Retina (tissue), 1 donor: Measurements from ENCODE around the gene KREMEN1.
"Not testable (repeated sequence)": the region's sequence is repeated elsewhere in the genome, so short reads cannot be mapped to it uniquely, and the experiment has no call there.

ENCODE experiments used
- DNase-seq: peaks from one replicate; pipeline ENCODE4 v3.0.0-alpha.2; 2016

Gene KREMEN1

GRCh38 chr22:29109822-29110221, 37.0 kb downstream of the KREMEN1 start:
- no peak for DNase-seq

- DNase-seq, result no peak
These were observed 38.1 kb downstream of the KREMEN1 start for GRCh38 chr22:29110946-29111345.

DNA sequence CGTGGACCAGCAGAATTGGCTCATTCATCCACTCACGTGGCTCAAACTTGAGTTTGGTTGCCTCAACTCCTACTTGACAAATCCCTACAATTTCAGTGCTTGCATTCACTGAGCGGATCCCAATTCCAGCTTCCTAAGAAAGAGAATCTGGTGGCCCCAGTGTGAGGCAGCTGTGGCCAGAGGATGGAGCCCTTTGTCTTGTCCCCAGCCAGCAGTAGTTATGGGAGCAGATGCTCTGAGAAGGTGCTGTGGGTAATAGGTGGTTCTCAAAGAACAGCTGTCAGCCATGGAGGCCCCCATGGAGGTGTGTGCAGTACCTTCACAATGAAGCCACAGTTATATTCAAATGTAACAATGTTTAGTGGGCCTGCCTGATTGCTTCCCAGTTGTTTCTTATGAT, 39.3 kb downstream of the KREMEN1 start:
- DNase-seq, result no peak

DNA sequence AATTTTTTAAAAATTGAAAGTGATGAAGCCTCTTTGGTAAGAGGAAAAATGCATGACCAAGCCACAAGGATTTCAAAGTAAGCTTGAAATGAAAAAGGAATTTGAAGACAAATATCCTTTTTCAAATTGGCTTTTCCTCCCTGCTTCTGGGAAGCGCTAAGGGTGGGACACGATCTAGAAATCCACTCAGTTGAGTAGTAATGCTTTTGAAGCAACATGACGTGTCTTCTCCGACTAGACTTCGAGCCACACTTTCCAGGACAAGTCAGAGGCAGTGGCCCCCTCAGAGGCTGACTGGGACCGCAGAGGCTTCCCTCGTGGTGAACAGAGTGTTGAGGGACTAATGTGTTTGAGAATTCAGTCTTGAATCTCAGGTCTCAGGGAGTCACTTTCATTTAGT, 39.8 kb downstream of the KREMEN1 start:
- DNase-seq, result no peak

DNA sequence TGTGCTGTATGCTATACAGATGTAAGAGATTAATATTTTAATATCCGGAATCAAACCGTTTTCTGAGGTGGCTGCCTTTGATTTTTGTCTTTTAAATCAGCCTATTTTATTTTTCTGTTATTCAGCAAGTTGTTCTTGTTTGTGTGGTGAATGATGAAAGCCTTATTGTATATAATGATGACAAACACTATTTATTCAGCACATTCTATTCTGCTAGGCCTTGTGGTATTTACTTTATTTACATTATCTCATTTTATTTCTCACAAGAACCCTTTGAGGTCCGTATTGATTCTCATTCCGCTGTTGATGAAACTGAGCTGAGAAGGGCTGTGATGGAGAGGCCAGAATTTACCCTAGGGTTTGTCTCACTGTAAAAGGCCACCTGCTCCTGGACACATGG, 40.5 kb downstream of the KREMEN1 start:
- DNase-seq, result no peak

- no peak for DNase-seq
These were observed 41.6 kb downstream of the KREMEN1 start for GRCh38 chr22:29114392-29114791.

DNA sequence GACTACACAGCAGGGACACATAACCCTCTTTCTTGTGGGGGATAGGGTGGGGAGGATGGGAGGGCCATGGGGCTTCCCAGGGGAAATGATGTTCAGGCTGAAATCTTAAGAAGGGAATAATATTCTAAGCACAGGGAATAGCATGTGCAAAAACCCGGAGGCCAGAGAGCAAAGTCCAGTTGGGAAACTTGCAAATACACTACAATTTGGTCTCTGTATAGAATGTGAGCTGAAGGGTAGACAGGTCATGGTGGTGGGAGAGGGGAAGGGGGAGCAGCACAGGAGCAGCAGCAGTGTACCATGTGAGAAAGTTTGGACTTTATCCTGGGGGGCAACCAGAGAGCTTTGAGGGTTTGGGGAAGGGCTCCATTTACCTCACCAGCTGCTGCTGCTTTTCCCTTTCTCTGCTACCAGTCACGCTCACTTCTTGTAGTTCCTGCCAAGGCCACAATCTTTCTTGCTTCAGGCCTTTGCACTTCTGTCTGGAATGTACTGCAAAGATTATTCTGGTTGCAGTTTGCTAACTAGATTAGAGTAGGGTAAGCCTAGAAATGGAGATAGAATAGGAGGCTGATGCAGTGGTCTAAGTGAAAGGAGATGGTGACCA, 43.0 kb downstream of the KREMEN1 start:
- no peak for DNase-seq

DNA sequence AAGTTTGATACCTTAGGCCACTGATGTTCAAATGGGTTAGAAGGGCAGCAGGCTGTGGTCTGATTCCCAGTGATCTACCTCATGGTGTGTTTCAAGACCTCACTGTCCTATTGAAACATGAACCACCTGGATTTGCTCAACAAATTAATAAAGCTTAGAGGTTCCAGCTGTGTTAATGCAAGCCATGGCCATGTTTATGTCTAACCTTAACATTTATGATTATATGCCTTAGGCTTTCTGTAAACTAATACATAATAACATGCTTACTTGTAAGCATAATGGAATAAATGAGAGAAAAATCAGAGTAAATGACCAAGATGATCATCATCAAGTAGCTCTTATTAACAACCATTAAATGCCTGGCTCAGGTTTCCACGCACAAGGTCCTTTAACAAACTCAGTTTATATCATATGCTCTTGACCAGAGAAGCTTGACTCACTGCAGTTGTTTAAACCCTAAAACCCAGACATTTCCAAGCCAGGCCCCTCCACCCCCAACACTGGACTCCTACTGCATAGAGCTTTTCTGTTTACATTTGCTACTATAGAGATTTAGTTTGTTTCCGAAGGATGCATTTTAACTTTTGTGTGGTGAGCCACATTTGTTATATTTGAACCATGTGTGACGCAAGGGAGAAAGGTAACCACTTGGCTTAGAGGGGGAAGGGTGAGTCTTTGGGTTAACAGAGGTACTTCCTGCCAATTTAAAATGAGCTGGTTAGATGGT, 43.7 kb downstream of the KREMEN1 start:
- DNase-seq, result no peak

DNA sequence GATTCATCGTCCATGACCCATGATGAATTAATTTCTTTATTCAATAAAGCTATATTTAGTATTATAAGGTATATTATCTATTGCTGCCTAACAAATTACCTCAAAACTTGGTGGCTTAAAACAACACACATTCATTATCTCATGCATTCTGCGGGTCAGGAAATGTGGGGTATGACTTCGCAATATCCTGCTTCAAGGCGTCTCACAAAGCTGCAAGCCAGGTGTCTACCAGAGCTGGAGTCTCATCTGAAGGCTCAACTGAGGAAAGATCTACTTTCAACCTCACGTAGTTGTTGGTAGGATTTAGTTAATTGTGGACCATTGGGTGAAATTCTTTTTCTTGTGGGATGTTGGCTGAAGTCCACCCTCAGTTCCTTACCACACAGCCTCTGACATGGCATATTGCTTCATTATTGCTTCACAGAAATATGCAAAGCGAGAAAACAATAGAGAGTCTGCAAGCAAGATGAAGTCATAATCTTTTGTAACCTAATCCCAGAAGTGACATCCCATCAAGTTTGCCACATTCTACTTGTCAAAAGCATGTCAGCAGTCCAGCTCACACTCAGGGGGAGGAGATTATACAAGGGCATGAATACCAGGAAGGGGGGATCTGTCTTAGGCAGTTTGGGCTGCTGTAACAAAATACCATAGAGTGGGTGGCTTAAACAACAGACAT, 45.1 kb downstream of the KREMEN1 start:
- no peak for DNase-seq

- DNase-seq, result not testable (repeated sequence)
These were observed 47.5 kb downstream of the KREMEN1 start for GRCh38 chr22:29120098-29120912.

DNA sequence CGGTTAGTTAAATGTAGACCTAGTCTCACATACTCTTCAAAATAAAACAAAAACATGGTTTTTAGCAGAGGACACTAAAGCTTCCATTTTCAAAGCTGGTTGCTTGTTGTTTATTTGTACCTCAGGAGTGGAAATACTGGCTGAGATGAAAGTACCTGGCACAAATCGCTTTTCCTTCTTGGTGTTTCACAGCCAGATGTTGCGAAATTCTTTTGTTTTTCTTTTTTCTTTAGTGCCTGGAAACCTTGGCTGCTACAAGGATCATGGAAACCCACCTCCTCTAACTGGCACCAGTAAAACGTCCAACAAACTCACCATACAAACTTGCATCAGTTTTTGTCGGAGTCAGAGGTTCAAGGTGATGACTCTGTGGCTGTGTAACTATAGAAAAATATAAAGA, 48.3 kb downstream of the KREMEN1 start:
- no peak for DNase-seq

DNA sequence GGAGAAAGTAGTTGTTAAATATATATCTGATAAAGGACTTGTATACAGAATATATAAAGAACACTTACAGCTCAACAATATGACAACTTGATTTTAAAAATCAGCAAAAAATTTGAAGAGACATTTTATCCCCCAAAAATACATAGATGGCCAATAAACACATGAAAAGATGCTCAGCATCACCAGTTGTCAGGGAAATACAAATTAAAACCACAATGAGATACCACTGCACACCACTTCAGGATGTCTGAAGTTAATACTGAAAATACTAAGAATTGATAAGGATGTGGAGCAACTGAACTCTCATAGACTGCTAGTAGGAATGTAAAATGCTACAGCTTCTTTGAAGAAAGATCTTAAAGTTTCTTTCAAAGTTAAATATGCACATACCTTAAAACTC, 49.2 kb downstream of the KREMEN1 start:
- no peak for DNase-seq

GRCh38 chr22:29124777-29125442, 52.1 kb downstream of the KREMEN1 start:
- DNase-seq, result no peak

GRCh38 chr22:29125443-29125778, 52.6 kb downstream of the KREMEN1 start:
- no peak for DNase-seq

DNA sequence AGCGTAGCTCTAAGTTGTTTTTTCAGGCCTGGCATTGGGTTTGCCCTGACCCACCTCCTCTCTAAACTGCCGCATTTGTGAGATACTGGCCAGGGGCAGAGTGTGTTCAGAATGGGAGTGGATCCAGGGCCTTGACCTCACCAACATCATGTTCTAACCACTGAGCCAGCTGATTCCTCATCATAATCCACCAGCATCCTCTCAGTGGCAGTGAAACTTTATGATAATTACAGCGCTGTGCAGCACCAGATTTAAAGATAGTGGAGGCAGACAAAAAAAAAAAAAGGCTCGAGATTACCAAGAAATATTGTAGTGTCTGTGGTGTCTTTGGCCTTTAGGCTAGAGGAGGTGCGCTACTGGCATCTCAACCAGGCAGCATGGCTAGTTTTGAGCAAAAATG, 53.0 kb downstream of the KREMEN1 start:
- DNase-seq, result no peak

- DNase-seq, result no peak
These were observed 54.0 kb downstream of the KREMEN1 start for GRCh38 chr22:29126670-29127395.

GRCh38 chr22:29128891-29129807, 56.3 kb downstream of the KREMEN1 start:
- DNase-seq, result no peak

GRCh38 chr22:29129808-29130140, 56.9 kb downstream of the KREMEN1 start:
- no peak for DNase-seq

DNA sequence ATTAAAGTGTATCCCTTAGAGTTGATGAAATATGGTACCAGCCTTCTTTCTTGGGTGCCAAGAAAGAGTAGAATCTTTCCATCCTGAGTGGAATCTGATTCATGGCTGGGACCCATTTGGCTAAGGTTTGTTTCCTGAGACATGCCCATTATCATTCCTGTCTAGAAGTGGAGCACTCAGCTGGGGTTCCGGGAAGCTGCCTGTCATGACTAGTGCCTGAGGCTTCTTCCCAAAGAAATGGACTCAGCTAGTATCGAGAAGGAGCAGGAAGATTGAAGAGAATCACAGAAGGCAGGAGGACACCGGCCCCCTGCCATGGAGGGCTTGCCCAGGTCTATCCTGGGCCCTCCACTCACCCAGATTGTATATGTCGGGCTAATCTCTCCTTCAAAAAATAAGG, 57.6 kb downstream of the KREMEN1 start:
- DNase-seq, result no peak

DNA sequence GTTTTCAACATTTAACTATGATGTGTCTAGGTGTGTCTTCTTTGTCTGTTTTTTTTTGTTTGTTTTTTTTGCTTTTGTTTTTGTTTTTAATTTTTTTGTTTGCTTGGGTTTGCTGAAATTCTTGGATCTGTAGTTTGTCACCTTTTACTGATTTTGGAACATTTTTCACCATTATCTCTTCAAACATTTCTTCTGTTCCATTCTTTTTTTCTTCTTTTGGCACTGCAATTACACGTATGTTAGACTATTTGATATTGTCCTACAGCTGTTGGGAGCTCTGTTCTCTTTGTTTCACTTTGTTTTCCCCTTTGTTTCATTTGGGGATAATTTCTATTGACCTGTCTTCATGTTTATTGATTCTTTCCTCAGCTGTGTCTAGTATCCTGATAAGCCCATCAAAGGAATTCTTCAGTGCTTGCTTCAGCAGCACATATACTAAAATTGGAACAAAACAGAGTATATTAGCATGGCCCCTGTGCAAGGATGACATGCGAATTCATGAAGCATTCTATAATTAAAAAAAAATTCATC, 60.8 kb downstream of the KREMEN1 start:
- no peak for DNase-seq

DNA sequence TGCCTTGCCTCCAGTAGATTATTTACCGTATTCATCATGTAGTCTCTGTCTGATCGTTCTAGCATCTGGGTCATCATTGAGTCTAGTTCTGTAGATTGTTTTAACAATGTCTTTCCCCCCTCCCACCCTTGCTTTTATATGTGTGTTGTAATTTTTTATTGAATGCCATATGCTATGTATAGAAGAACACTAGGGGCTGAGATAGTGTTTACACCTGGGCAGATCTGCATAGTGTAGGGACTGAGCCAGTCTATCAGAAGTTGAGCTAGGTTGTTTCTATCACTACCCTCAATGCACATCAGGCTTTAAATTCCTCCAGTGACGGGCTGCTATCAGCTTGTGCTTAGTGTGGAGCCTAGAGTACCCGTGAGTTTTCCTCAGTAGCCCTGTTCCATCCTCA, 61.6 kb downstream of the KREMEN1 start:
- DNase-seq, result no peak
